CD4-positive, alpha-beta T cell treated with Interleukin-6 at 100 ng/mL for 8 hours (primary cell): ENCODE results near the gene INPP4A.

Experiments
- DNase-seq: peaks from one replicate; pipeline ENCODE4 v3.0.0-alpha.2; 2020; ENCODE audit warnings: mixed read lengths, low spot score

The INPP4A gene

DNA sequence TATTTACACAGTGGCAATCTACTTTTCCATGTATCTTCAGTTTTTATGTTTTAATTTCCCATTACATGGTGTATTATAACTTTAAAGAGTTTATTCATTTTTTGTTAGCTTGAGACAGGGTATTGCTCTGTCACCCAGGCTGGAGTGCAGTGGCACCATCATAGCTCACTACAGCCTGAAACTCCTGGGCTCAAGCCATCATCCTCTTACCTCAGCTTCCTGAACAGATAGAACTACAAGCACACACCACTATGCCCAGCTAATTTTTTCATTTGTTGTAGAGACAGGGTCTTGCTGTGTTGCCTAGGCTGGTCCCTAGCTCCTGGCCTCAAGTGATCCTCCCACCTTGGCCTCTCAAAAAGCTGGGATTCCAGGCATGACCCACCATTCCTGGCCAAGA, 96.8 kb downstream of the INPP4A start:
- no peak for DNase-seq

GRCh38 chr2:98541906-98542305, 97.2 kb downstream of the INPP4A start:
- DNase-seq, result no peak

DNA sequence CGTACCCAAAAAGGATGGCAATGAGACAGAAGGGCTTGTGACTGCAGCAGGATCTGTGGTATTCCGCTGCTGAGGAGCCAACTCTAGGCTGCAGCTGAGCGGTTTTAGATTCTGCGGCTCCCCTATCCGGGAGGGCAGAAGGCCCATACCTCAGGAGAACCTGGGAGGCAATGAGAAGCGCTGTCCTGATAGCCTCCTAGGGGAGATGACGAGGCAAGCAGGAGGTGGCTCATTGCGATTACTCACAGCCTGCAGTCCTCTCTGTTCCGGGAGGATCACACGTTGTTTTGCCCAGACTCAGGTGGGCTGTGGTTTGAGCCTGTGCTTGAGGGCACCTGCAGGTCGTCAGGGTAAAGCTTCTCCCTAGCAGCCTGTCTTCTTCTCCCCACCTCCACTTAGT, 98.6 kb downstream of the INPP4A start:
- no peak for DNase-seq

- no peak for DNase-seq
These were observed 99.2 kb downstream of the INPP4A start for GRCh38 chr2:98543842-98544241.

DNA sequence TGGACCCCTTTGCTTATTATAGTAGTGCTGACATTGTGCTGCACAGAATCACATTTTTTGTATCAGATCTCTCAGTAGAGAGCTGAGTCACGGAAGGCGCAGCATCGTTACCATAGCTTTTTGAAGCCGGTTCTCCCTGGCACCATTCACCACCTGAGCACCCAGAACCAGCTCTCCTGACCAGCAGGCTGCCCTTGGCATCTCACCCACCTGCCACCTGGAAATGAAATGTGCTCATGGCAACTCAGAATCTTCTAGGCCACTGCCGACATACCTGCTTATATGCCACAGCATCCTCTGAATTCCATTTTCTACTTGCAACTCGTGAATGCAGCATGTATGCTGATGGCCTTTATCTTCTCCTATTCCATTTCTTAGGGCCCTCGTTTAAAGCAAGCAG, 100.9 kb downstream of the INPP4A start:
- no peak for DNase-seq

GRCh38 chr2:98546186-98546585, 101.5 kb downstream of the INPP4A start:
- no peak for DNase-seq

GRCh38 chr2:98547092-98547790, 102.6 kb downstream of the INPP4A start:
- DNase-seq, result no peak

GRCh38 chr2:98548920-98549818, 104.5 kb downstream of the INPP4A start:
- DNase-seq, result no peak

- DNase-seq, result no peak
These were observed 105.5 kb downstream of the INPP4A start for GRCh38 chr2:98550165-98550564.

DNA sequence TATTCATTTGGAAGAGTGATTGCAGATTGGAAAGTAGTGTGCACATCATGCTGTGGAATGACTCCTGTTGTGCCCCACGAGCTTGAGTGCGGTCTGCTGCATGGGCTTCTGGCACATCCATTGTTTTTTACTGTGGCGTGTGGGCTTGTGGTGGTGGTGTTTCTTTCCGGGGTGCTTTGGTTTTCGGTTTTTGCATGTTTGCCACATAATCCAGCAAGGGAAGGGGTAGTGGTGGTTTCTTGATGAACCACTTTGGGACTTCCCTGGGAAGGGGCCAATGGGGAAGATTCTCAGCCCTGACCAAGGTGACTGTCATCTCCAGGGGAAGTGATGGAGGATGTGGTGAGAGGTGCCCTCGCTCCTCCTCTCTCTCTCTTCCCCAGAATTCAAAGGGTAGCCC, 106.7 kb downstream of the INPP4A start:
- peak; percentile 9 for DNase-seq

- no peak for DNase-seq
These were observed 108.0 kb downstream of the INPP4A start for GRCh38 chr2:98552499-98553179.

DNA sequence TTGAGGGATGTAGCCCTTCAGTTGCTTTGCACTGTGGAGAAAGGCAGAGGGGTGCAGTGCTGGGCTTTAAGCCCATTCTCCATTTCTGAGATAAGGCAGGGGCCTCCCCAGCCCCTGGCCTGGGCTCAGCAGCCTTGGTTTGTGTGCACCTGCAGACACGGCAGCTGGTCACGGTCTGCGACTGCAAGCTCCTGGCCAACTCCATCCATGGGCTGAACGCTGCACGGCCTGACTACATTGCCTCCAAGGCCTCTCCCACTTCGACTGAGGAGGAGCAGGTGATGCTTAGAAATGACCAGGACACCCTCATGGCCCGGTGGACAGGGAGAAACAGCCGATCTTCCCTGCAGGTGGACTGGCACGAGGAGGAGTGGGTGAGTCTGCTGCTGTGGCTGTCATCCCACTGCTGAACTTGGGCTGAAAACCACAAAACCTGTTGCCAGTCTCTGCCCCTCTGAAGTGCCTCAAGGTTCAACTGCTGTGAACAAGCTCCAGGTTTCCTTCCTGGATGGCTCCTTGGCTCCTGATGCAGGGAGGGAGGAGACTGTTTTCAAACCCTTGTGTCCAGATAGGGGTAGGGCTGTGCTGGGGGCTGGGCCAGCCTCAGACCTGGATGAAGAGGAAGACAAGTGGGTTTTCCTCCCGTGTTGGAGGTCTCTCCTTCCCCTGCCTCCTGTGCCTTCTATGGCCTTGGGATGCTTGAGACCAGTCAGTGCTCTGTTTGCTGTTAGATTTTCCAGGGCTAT, 109.6 kb downstream of the INPP4A start:
- DNase-seq, result no peak

DNA sequence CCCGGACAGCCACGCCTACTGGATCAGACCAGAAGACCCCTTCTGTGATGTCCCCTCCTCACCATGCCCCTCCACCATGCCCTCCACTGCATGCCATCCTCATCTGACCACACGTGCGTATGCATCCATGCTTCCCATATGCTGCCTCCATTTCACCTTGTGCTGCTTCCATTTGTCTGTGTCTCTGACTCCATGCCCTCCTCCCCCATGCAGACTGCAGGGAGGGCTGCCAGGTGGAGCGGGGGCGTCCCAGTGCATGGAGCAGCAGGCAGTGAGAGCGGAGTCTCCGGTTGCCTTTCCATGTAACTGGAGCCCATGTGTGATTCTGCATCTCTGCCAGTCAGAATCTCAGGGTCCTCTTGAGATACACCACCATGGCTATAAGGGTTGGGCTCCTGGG, 111.0 kb downstream of the INPP4A start:
- no peak for DNase-seq

DNA sequence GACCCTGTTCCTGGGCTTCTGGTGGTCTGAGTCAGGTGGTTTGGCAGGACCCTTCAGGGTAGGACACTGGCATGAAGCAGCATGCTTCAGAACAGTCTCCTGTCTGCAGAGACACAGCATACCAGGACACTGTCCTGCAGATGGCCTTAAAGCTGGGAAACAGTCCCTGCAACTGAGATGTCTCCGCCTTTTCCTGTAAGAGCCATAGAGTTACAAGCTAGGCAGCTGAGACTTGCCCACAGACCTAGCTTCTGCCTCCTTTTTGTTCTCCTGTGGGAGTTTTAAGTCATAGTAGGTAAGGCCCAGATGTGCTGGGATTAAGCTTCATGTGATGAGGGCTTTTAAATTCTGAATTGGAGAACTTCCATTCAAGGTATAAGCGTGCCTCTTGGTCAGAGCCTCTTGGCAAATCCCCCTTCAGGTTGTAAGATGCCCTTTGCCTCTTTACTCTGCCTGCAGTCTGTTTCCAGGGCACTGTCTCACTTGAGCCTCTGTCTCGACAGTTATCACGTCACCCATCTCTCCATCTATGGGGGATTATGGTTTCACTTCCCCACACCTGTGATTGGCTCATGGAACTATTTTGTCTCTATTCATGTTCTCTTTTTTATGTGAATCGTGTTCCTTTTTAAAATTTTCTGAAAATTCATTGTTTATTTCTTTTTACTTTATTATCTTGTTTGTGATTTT, 111.8 kb downstream of the INPP4A start:
- no peak for DNase-seq

DNA sequence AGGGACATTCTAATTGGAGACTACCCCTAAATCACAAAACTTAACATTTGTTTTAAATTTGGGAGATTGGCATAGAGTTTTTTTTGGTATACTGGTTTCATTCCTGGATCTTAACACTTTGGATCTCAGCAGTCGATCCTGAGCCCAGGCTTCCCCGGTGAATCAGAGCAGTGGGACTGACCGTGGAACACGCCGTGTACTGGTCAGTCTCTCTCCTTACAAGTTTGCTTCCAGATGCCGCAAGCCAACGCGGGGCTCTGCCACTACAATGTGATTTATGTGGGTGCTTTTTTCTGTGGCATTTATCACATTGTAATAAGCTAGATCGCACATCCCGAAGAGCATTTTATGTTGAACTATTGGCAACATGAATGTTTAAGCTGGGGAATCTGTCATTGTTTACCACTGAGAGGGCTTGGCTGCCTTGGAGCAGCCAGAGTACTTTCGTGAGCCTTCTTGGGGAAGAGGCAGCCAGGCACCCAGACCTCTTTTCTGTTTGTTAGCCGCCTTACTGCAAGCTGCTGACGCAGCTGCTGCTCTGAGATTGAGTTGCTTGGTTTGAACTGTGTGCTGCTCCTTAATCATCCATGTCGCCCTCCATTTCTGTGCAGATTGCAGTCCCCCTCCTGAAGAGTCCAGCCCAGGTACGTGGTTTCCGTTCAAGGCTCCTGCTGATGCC, 114.3 kb downstream of the INPP4A start:
- no peak for DNase-seq

GRCh38 chr2:98559581-98559980, 114.9 kb downstream of the INPP4A start:
- no peak for DNase-seq

DNA sequence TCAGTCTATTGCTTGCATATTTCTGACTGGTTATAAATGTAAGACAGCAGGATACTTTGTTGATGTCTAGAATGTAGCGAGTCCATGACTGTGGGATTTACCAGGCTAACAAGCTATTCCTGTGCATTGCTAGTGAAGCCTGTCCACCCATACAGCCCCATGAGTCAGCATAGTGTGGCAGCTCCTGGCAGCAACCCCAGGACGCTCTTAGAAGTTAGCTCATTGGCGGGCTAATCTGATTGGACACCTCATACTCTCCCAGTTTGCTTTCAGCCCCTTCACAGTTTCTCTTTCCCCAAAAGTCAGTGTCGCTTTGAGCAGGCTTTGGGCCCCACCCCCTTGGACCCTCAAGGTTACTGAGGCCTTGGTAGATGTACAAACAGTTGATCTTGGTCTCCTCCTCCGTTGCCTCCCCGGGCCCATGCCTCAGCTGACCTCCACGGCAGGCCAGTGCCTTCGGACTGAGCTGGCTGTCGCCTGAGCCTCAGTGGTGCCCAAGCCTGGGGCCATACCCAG, 115.7 kb downstream of the INPP4A start:
- DNase-seq, result no peak

GRCh38 chr2:98561018-98561417, 116.4 kb downstream of the INPP4A start:
- DNase-seq, result no peak

DNA sequence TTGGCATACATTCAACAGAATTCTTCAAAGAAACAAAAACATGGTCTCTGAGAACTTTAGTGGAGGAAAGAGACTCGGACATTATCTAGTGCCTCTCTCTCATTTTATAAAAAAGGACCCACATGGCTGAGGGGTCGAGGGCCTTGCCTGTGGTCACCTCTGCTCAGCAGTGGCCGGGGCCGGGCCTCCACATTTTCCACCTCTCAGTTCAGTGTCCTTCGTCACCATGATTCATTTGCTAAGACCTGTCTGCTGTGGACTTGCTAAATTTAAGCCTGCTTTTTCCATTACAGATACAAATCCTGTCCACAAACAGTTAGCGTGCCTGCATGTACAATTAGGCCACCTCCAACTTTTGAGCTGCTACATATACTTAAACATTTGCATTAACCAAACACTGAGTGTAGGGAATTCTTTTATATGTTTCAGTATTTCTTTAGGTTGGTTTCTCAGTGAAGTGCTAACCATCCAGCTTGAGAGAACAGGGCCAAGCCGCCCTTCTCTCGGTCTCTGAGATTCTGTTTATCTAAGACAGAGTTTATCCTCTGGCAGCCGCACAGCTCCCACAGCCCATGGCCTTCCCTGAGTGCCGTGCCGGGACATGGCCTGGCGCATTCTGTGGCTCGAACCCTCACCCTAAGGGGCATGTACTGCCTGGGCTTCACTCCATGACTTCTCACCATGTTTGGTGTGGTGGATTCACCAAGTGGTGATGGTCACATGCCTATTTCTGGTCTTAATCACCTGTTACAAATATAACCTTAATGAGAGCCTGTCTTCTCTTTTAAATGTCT, 117.4 kb downstream of the INPP4A start:
- DNase-seq, result no peak

GRCh38 chr2:98563394-98563793, 118.7 kb downstream of the INPP4A start:
- DNase-seq, result no peak
